ENCODE measurements around the gene IDE.

The IDE gene

DNA sequence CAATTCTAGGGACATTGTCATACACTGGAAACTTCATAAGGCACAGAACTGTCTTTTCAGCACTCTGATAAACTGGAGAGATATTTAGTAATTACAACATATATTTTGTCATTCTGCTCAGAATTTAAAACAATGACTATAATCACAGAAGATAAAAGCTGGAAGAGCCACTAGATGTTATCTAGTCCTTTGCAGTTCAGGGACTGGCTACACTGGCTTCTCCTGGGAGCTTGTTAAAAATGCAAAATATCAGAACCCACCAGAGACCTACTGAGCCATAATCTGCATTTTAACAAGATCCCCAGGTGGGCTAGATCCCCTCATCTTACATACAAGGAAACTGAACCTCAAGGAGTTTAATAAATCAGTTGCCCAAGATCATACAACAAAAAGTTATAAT, 32.3 kb downstream of the IDE start:
- no peaks in the 10 kb centered on the region for H3K9me3 ChIP-seq (replicated peaks; ENCODE audit: insufficient read depth, low read length)
- H3K27me3 ChIP-seq (replicated peaks; ENCODE audit: insufficient read depth, low read length): no peaks in the 10 kb centered on the region
- H4K20me1 ChIP-seq (ENCODE audit: insufficient read depth, low read length): no peaks in the 10 kb centered on the region
- H3K4me3 ChIP-seq (ENCODE audit: low read length): no peak overlapping the region
- TF ChIP-seq EZH2phosphoT487 (IDR thresholded peaks at IDR 0.05; ENCODE audit: low read length) (no peak), EZH2 (optimal IDR thresholded peaks at IDR 0.05; ENCODE audit: low read depth, low read length) (no peak)
- TF ChIP-seq, protein P1, sequence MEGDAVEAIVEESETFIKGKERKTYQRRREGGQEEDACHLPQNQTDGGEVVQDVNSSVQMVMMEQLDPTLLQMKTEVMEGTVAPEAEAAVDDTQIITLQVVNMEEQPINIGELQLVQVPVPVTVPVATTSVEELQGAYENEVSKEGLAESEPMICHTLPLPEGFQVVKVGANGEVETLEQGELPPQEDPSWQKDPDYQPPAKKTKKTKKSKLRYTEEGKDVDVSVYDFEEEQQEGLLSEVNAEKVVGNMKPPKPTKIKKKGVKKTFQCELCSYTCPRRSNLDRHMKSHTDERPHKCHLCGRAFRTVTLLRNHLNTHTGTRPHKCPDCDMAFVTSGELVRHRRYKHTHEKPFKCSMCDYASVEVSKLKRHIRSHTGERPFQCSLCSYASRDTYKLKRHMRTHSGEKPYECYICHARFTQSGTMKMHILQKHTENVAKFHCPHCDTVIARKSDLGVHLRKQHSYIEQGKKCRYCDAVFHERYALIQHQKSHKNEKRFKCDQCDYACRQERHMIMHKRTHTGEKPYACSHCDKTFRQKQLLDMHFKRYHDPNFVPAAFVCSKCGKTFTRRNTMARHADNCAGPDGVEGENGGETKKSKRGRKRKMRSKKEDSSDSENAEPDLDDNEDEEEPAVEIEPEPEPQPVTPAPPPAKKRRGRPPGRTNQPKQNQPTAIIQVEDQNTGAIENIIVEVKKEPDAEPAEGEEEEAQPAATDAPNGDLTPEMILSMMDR (IDR thresholded peaks at IDR 0.05; ENCODE audit: low read length): no peak
- peaks cover 6% of the 10 kb centered on the region; the same call in 1 of the 2 replicates for H3K4me1 ChIP-seq (ENCODE audit: low read length)
- H3K79me2 ChIP-seq (ENCODE audit: low read length): peaks cover 74% of the 10 kb centered on the region
- H2AFZ ChIP-seq (ENCODE audit: low read length): no peak overlapping the region
- no peak overlapping the region for H3K27ac ChIP-seq (ENCODE audit: low read length)
- H3K9me2 ChIP-seq (replicated peaks; ENCODE audit: insufficient read depth, low read length): no peaks in the 10 kb centered on the region
- no peak overlapping the region for H3K9ac ChIP-seq (ENCODE audit: low read length)
- no peaks in the 10 kb centered on the region for H3F3A ChIP-seq (ENCODE audit: insufficient read depth, low read length)
- H3K36me3 ChIP-seq (replicated peaks; ENCODE audit: insufficient read depth, low read length): no peaks in the 10 kb centered on the region
- no peak for DNase-seq
- no peak overlapping the region for H3K4me2 ChIP-seq (ENCODE audit: low read depth, low read length)

DNA sequence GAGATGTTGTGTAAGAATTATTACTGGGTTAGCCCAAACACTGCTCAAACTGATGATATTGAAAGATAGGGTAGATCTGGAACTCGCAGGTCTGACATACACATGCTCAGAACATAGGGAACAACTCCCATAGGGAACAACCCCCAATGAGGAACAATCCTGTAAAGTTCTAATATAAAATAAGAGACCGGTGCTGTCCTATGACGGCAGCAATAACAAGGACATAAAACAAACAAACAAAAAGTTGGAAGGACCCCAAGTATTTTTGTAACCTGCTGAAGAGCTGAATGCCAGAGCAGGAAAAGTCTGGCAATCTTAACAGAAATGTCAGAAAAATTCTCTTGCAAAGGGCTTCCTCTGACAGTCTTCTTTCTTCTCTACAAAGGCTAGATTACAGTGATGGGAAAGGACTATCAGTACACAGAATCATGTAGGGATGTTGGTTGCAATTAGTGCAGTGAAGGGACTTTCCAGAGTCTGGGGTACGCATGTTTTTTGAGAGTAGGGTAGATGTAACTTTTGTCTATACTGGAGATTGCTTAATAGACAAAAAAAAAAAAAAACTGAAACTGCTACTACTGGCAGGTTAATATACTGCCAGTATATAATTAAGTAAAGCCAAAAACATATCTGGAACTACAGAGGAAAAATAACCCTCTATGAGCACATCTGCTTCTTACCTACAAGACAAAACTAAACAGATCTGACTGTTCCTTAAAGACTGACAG, 35.5 kb downstream of the IDE start:
- Histone ChIP-seq H3K4me2 (ENCODE audit: low read depth, low read length) (no peak overlapping the region), H3K9me2 (replicated peaks; ENCODE audit: insufficient read depth, low read length) (no peaks in the 10 kb centered on the region), H3K4me3 (ENCODE audit: low read length) (no peak overlapping the region), H3K9ac (ENCODE audit: low read length) (no peak overlapping the region), H3K27ac (ENCODE audit: low read length) (no peak overlapping the region), H4K20me1 (ENCODE audit: insufficient read depth, low read length) (no peaks in the 10 kb centered on the region), H3K4me1 (ENCODE audit: low read length) (peaks cover 6% of the 10 kb centered on the region; the same call in 1 of the 2 replicates), H3K79me2 (ENCODE audit: low read length) (peaks cover 50% of the 10 kb centered on the region), H3K27me3 (replicated peaks; ENCODE audit: insufficient read depth, low read length) (no peaks in the 10 kb centered on the region), H3K36me3 (replicated peaks; ENCODE audit: insufficient read depth, low read length) (0 out of 2 replicates have a peak, but pooled peaks cover 4% of the 10 kb centered on the region), H3F3A (ENCODE audit: insufficient read depth, low read length) (no peaks in the 10 kb centered on the region), H3K9me3 (replicated peaks; ENCODE audit: insufficient read depth, low read length) (no peaks in the 10 kb centered on the region), H2AFZ (ENCODE audit: low read length) (no peak overlapping the region)
- no peak for DNase-seq
- TF ChIP-seq, protein P1 (IDR thresholded peaks at IDR 0.05; ENCODE audit: low read length): no peak
- TF ChIP-seq EZH2 (optimal IDR thresholded peaks at IDR 0.05; ENCODE audit: low read depth, low read length) (no peak), EZH2phosphoT487 (IDR thresholded peaks at IDR 0.05; ENCODE audit: low read length) (no peak)

DNA sequence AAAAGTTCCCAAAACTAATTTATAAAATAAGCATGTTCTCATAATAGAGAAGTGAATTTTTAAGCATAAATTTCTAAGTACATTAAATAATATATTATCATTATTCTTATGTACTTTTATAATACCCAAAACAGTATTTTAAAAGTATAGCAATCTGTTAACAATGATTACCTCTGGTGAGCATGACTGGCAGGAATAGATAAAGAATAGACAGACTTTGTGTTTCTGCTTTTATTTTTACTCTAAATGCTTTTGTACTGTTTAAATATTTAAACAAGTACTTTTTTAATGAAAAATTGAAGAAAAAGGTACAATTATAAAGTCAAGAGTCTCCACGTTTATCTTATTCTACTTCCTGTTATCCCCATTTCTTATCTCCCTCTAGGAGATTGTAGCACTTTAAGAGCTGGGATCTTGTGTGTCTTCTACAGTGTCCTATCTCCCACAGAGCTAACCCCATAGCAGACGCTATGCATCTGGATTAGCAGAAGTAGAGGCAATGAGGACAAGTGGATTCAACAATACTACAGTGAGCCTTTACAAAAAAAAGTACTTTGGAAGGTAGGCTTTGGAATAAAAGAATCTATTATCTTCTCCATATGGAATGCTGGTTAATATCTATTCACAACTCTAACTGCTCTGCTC, 42.9 kb downstream of the IDE start:
- no peaks in the 10 kb centered on the region for H3F3A ChIP-seq (ENCODE audit: insufficient read depth, low read length)
- H3K9me2 ChIP-seq (replicated peaks; ENCODE audit: insufficient read depth, low read length): no peaks in the 10 kb centered on the region
- no peak overlapping the region for H3K4me2 ChIP-seq (ENCODE audit: low read depth, low read length)
- H3K9ac ChIP-seq (ENCODE audit: low read length): no peak overlapping the region
- H3K27ac ChIP-seq (ENCODE audit: low read length): no peak overlapping the region
- H3K27me3 ChIP-seq (replicated peaks; ENCODE audit: insufficient read depth, low read length): no peaks in the 10 kb centered on the region
- H3K4me1 ChIP-seq (ENCODE audit: low read length): no peaks in the 10 kb centered on the region
- peaks cover 12% of the 10 kb centered on the region; the same call in 1 of the 2 replicates for H3K36me3 ChIP-seq (replicated peaks; ENCODE audit: insufficient read depth, low read length)
- TF ChIP-seq, protein P1 (IDR thresholded peaks at IDR 0.05; ENCODE audit: low read length): no peak
- no peak for TF ChIP-seq EZH2 (optimal IDR thresholded peaks at IDR 0.05; ENCODE audit: low read depth, low read length)
- TF ChIP-seq EZH2phosphoT487 (IDR thresholded peaks at IDR 0.05; ENCODE audit: low read length): no peak
- H3K9me3 ChIP-seq (replicated peaks; ENCODE audit: insufficient read depth, low read length): no peaks in the 10 kb centered on the region
- H4K20me1 ChIP-seq (ENCODE audit: insufficient read depth, low read length): no peaks in the 10 kb centered on the region
- H2AFZ ChIP-seq (ENCODE audit: low read length): no peak overlapping the region
- no peak overlapping the region for H3K4me3 ChIP-seq (ENCODE audit: low read length)
- 0 out of 2 replicates have a peak, but pooled peaks cover 3% of the 10 kb centered on the region for H3K79me2 ChIP-seq (ENCODE audit: low read length)
- no peak for DNase-seq
